D721Med (cell line): ENCODE results near the gene SPRYD7.
"Not testable (repeated sequence)": the region's sequence is repeated elsewhere in the genome, so short reads cannot be mapped to it uniquely, and the experiment has no call there.

Experiments used
- DNase-seq: peaks from one replicate; pipeline ENCODE4 v3.0.0; 2011; ENCODE audit warnings: low spot score; ENCODE audit not compliant: insufficient read length
- FAIRE-seq: peaks from 2 replicates; lab custom pipeline; 2011; peaks lifted over from hg19 to GRCh38; lab: Jason Lieb, UNC
- TF ChIP-seq, protein P1 (sequence below): IDR thresholded peaks from 2 replicates; pipeline ENCODE4 v1.5.1; 2012; ENCODE audit warnings: mild to moderate bottlenecking, control low read depth; ENCODE audit not compliant: insufficient read depth; ENCODE audit errors: missing control alignments

The SPRYD7 gene

DNA sequence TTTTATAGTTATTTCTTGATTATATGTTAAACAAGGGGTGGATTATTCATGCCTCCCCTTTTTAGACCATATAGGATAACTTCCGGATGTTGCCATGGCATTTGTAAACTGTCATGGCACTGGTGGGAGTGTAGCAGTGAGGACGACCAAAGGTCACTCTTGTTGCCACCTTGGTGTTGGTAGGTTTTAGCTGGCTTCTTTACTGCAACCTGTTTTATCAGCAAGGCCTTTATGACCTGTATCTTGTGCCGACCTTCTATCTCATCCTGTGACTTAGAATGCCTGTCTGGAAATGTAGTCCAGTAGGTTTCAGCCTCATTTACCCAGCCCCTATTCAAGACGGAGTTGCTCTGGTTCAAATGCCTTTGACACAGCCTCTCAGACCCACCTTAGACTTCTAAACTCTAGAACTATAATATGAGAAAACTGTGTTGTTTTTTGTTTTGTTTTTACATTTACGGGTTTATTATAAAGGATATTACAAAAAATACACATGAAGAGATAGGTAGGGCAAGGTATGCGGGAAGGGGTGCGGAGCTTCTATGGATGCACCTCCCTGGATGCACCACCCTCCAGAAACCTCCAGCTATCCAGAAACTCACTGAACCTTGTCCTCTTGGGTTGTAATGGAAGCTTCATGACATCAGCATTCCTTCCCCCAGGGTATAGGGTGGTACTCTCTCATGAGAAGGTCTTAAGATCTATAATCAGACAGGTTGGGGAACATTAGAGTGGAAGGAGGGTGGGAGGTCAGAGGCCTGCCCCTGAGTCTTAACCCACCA, 15.8 kb upstream of the SPRYD7 start:
- FAIRE-seq = no peak
- TF ChIP-seq, protein P1, sequence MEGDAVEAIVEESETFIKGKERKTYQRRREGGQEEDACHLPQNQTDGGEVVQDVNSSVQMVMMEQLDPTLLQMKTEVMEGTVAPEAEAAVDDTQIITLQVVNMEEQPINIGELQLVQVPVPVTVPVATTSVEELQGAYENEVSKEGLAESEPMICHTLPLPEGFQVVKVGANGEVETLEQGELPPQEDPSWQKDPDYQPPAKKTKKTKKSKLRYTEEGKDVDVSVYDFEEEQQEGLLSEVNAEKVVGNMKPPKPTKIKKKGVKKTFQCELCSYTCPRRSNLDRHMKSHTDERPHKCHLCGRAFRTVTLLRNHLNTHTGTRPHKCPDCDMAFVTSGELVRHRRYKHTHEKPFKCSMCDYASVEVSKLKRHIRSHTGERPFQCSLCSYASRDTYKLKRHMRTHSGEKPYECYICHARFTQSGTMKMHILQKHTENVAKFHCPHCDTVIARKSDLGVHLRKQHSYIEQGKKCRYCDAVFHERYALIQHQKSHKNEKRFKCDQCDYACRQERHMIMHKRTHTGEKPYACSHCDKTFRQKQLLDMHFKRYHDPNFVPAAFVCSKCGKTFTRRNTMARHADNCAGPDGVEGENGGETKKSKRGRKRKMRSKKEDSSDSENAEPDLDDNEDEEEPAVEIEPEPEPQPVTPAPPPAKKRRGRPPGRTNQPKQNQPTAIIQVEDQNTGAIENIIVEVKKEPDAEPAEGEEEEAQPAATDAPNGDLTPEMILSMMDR = no peak
- DNase-seq = no peak

DNA sequence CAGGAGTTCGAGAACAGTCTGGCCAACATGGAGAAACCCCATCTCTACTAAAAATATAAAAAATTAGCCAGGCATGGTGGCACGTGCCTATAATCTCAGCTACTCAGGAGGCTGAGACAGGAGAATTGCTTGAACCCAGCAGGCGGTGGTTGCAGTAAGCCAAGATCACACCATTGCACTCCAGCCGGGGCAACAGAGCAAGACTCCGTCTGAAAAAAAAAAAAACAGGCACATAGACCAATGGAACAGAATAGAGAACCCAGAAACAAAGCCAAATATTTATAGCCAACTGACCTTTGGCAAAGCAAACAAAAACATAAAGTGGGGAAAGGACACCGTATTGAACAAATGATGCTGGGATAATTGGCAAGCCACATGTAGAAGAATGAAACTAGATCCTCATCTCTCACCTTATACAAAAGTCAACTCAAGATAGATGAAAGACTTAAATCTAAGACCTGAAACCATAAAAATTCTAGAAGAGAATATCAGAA, 12.7 kb upstream of the SPRYD7 start:
- not testable (repeated sequence) for DNase-seq, FAIRE-seq

GRCh38 chr13:49939321-49939720, 3.2 kb upstream of the SPRYD7 start:
- FAIRE-seq (no peak), DNase-seq (no peak)
- TF ChIP-seq, protein P1 = no peak

GRCh38 chr13:49938921-49939320, 2.8 kb upstream of the SPRYD7 start:
- FAIRE-seq (no peak), DNase-seq (no peak)
- TF ChIP-seq, protein P1 = no peak

DNA sequence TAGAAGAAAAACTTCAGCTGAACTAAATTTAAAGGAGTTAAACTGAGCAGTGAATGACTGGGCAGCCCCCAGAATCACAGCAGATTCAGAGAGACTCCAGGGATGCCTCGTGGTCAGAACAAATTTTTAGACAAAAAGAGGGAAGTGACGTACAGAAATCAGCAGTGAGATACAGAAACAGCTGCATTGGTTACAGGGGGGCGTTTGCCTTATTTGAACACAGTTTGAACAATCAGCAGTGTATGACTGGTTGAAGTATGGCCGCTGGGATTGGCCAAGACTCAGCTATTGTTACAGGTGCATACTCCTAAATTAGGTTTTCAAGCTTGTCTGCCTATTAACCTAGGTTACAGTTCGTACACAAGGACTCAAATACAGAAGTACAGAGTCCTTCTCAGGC, 2.2 kb upstream of the SPRYD7 start:
- DNase-seq = no peak
- FAIRE-seq = no peak
- TF ChIP-seq, protein P1 = no peak

GRCh38 chr13:49936968-49937273, 781 bp upstream of the SPRYD7 start:
- TF ChIP-seq, protein P1 = no peak
- DNase-seq = no peak
- no peak for FAIRE-seq

GRCh38 chr13:49935171-49936074, 717 bp downstream of the SPRYD7 start:
- DNase-seq (no peak), FAIRE-seq (no peak)
- TF ChIP-seq, protein P1 = no peak
